SK-N-MC (cell line): ENCODE data around the gene C19orf44.
"Not testable (repeated sequence)": the region's sequence is repeated elsewhere in the genome, so short reads cannot be mapped to it uniquely, and the experiment has no call there.

ENCODE experiments used
- EZH2 ChIP-seq: fragments of 200-600 bp; sonication (generic); IDR thresholded peaks from one replicate; pipeline ENCODE4 v1.6.1; 2017; ENCODE audit warnings: antibody characterized with exemption
- FOXP2 ChIP-seq: optimal IDR thresholded peaks from 2 replicates; pipeline ENCODE3; 2011; ENCODE audit warnings: mild to moderate bottlenecking, moderate library complexity; ENCODE audit not compliant: insufficient read depth; ENCODE audit errors: extremely low read length, control extremely low read depth
- POLR2AphosphoS5 ChIP-seq: IDR thresholded peaks from 2 replicates; pipeline ENCODE4 v1.6.1; 2012; ENCODE audit warnings: mild to moderate bottlenecking, low read depth, low read length, borderline replicate concordance

- not testable (repeated sequence) for TF ChIP-seq EZH2, POLR2AphosphoS5, FOXP2
Observed at GRCh38 chr19:16506161-16506560, 10.0 kb downstream of the C19orf44 start.
